Right lobe of liver (tissue), 6 donors: ENCODE results near the gene SHISA6. TPM values are rescaled to one million over a fixed set of nuclear protein-coding genes. Genes with fewer than 3 reads are reported as not detected.

Experiments used
- ATAC-seq, 4 donors: fragments of 200-7000 bp; cut with Tn5 transposase; one replicate each; pipeline ENCODE4 v1.9.1; 2020; ENCODE audit warnings: mild to moderate bottlenecking in 4 of 4, moderate library complexity in 4 of 4
- DNase-seq, 3 donors: peaks; one replicate each; pipeline ENCODE4 v3.0.0-alpha.2; 2020
- H3K27ac ChIP-seq, 3 donors: fragments of 200-600 bp; one replicate each; pipeline ENCODE4 v1.8.0; 2022
- H3K27me3 ChIP-seq, 2 donors: fragments of 200-600 bp; one replicate each; pipeline ENCODE4 v1.8.0; 2022
- H3K36me3 ChIP-seq, 4 donors: fragments of 200-600 bp; sonication (generic) in 1 of 4; one replicate each; pipeline versions ENCODE4 v1.5.1 to v1.8.0; 2017 to 2022; ENCODE audit warnings: control low read depth in 1 of 4
- H3K4me1 ChIP-seq, 4 donors: fragments of 200-600 bp; sonication (generic) in 1 of 4; one replicate each; pipeline versions ENCODE4 v1.5.1 to v1.8.0; 2017 to 2022; ENCODE audit warnings: control low read depth in 1 of 4
- H3K4me3 ChIP-seq, 3 donors: fragments of 200-600 bp; one replicate each; pipeline ENCODE4 v1.8.0; 2022
- H3K9me3 ChIP-seq, 4 donors: fragments of 200-600 bp; sonication (generic) in 1 of 4; one replicate each; pipeline versions ENCODE4 v1.5.1 to v1.8.0; 2017 to 2022; ENCODE audit warnings: control low read depth in 1 of 4
- POLR2A ChIP-seq: fragments of 450-650 bp; IDR thresholded peaks from one replicate; pipeline ENCODE4 v1.6.1; 2017; ENCODE audit warnings: antibody characterized with exemption, mild to moderate bottlenecking
- whole genome bisulfite sequencing: methylation state at CpG from one replicate; pipeline ENCODE4 v1.1.6; 2018; ENCODE audit warnings: low coverage, low lambda C conversion rate; ENCODE audit not compliant: insufficient coverage; ENCODE audit errors: missing lambda C conversion rate; 5-methylcytosine and 5-hydroxymethylcytosine counted together
- intact Hi-C, 2 donors: fragments of 100-400 bp; cut with DNase I; formaldehyde crosslinking; loops; one replicate each; pipeline versions ENCODE4 v1.11.2 to v1.14.1; 2022
- total RNA-seq, 6 experiments: library from RNA; depleted of rRNA in 2 of 6; stranded (reverse); fragments of >200 nt in 2 of 6; fragmentation: NEBNext Ultra II Directional in 3 of 6; extraction: Animal tissue kit (Norgen Biotek cat#: 25700) in 3 of 6; gene quantifications; one replicate each; pipeline versions ENCODE4 v1.1.0 to v1.2.4, GENCODE V29; 2016 to 2023
- TF ChIP-seq, protein P1 (sequence below), 4 donors: fragments of 200-600 bp in 3 of 4; fragments of 450-650 bp in 1 of 4; IDR thresholded peaks; one replicate each; pipeline versions ENCODE4 v1.5.1 to v1.8.0; 2016 to 2022; ENCODE audit warnings: antibody characterized with exemption in 4 of 4, mild to moderate bottlenecking in 2 of 4
- donor health status: DM: no; HTN: yes; CAD: no.
- donor health status: DM: no; HTN: no; CAD: no.
- donor health status: DM: no; HTN: no; CAD: no.
- donor health status: DM: no; HTN: yes; CAD: no.
- donor health status: DM: no; HTN: yes; CAD: no.

SHISA6 gene
- total RNA-seq, 6 experiments from 2014 or later, result not detected

GRCh38 chr17:11209906-11210305, 31.1 kb upstream of the SHISA6 start:
- no peak overlapping the region for H3K4me3 ChIP-seq
- WGBS, result 54% methylated on average over 2 of the region's 2 CpGs
- DNase-seq (no peak), ATAC-seq (no peak)
- intact Hi-C loops, result no loop called here
- H3K4me1 ChIP-seq, result no peaks in the 10 kb centered on the region
- H3K9me3 ChIP-seq, result peaks cover 0 to 2% (median 0%) of the 10 kb centered on the region in 4 donors
- no peaks in the 10 kb centered on the region for H3K27me3 ChIP-seq
- TF ChIP-seq, protein P1, sequence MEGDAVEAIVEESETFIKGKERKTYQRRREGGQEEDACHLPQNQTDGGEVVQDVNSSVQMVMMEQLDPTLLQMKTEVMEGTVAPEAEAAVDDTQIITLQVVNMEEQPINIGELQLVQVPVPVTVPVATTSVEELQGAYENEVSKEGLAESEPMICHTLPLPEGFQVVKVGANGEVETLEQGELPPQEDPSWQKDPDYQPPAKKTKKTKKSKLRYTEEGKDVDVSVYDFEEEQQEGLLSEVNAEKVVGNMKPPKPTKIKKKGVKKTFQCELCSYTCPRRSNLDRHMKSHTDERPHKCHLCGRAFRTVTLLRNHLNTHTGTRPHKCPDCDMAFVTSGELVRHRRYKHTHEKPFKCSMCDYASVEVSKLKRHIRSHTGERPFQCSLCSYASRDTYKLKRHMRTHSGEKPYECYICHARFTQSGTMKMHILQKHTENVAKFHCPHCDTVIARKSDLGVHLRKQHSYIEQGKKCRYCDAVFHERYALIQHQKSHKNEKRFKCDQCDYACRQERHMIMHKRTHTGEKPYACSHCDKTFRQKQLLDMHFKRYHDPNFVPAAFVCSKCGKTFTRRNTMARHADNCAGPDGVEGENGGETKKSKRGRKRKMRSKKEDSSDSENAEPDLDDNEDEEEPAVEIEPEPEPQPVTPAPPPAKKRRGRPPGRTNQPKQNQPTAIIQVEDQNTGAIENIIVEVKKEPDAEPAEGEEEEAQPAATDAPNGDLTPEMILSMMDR (IDR thresholded peaks at IDR 0.05), result no peak
- no peak for TF ChIP-seq POLR2A
- no peaks in the 10 kb centered on the region for H3K36me3 ChIP-seq
- H3K27ac ChIP-seq, result no peak overlapping the region

- TF ChIP-seq, protein P1 (IDR thresholded peaks at IDR 0.05), result no peak
- no peak for TF ChIP-seq POLR2A
- H3K4me3 ChIP-seq, result no peak overlapping the region
- H3K9me3 ChIP-seq, result peaks cover 0 to 2% (median 0%) of the 10 kb centered on the region in 4 donors
- H3K4me1 ChIP-seq, result no peaks in the 10 kb centered on the region
- WGBS, result 73% methylated on average over 2 of the region's 2 CpGs
- no peaks in the 10 kb centered on the region for H3K36me3 ChIP-seq
- no peaks in the 10 kb centered on the region for H3K27me3 ChIP-seq
- no peak overlapping the region for H3K27ac ChIP-seq
- DNase-seq, result no peak
- ATAC-seq, result no peak
- intact Hi-C loops, result no loop called here
Observed at GRCh38 chr17:11212792-11213191, 28.2 kb upstream of the SHISA6 start.

GRCh38 chr17:11216976-11217375, 24.0 kb upstream of the SHISA6 start:
- Histone ChIP-seq H3K27ac (no peak overlapping the region), H3K9me3 (no peaks in the 10 kb centered on the region), H3K27me3 (no peaks in the 10 kb centered on the region), H3K4me1 (no peaks in the 10 kb centered on the region), H3K36me3 (no peaks in the 10 kb centered on the region), H3K4me3 (no peak overlapping the region)
- DNase-seq (no peak), ATAC-seq (no peak)
- intact Hi-C loops, result no loop called here
- TF ChIP-seq, protein P1 (IDR thresholded peaks at IDR 0.05), result no peak
- TF ChIP-seq POLR2A, result no peak
- 52% methylated on average over 3 of the region's 3 CpGs for WGBS

DNA sequence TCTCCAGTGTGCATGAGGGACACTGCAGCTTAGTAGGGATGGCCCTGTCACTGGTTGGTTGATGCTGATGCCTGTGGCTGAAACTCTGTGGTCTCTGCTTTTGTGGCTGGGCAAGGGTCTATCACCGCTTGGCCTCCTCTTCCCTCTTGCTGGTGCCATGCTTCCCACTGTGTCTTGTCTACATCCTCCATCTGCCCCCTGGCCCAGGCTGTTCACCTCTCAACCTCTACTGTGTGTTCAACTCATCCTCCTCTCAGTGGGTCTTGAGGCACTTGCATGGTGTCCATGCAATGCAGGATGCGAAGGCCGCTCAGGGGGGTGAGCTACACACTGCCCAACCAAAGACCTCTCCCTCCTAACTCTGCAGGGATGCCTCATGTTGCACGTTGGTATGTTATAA, 19.8 kb upstream of the SHISA6 start:
- intact Hi-C loops, result no loop called here
- Histone ChIP-seq H3K27me3 (no peaks in the 10 kb centered on the region), H3K4me3 (no peak overlapping the region), H3K9me3 (no peaks in the 10 kb centered on the region), H3K27ac (no peak overlapping the region), H3K4me1 (no peaks in the 10 kb centered on the region), H3K36me3 (no peaks in the 10 kb centered on the region)
- TF ChIP-seq POLR2A, result no peak
- TF ChIP-seq, protein P1 (IDR thresholded peaks at IDR 0.05), result no peak
- DNase-seq (no peak), ATAC-seq (no peak)
- 74% methylated on average over 4 of the region's 4 CpGs for WGBS

DNA sequence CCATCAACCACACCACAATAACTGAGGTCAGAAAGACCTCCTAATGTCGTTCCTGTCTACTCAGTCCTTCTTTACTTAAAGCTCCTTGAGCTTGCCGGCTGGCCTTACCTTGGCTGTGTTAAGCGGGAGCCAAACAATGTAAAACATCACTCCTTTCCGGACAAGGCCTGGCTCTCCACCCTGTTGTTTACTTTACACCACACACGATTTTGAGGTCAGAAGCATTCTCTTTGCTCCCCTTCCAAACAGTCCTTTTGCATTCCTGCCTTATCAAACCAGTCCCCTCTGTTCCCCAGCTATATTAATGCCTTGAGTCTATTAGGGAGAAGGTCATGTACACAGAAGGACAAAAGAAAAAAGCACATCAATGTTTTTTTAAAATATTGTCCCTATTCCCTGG, 19.3 kb upstream of the SHISA6 start:
- ATAC-seq (no peak), DNase-seq (no peak)
- H3K27me3 ChIP-seq, result no peaks in the 10 kb centered on the region
- H3K36me3 ChIP-seq, result no peaks in the 10 kb centered on the region
- H3K4me1 ChIP-seq, result no peaks in the 10 kb centered on the region
- TF ChIP-seq, protein P1 (IDR thresholded peaks at IDR 0.05), result no peak
- no peak for TF ChIP-seq POLR2A
- H3K4me3 ChIP-seq, result no peak overlapping the region
- WGBS, result 15% methylated on average over 5 of the region's 5 CpGs
- intact Hi-C loops, result no loop called here
- no peak overlapping the region for H3K27ac ChIP-seq
- H3K9me3 ChIP-seq, result no peaks in the 10 kb centered on the region
